NCI-H82 treated with DMSO at 0.1 percent for 48 hours (cell line): ENCODE results near the gene POU2AF3.
"Not testable (repeated sequence)": the region's sequence is repeated elsewhere in the genome, so short reads cannot be mapped to it uniquely, and the experiment has no call there.

ENCODE experiments used
- DNase-seq: peaks from one replicate; lab custom pipeline; 2025; ENCODE audit not compliant: unreplicated experiment; lab: John Stamatoyannopoulos, UW

POU2AF3 gene, protein sequence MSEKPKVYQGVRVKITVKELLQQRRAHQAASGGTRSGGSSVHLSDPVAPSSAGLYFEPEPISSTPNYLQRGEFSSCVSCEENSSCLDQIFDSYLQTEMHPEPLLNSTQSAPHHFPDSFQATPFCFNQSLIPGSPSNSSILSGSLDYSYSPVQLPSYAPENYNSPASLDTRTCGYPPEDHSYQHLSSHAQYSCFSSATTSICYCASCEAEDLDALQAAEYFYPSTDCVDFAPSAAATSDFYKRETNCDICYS

DNA sequence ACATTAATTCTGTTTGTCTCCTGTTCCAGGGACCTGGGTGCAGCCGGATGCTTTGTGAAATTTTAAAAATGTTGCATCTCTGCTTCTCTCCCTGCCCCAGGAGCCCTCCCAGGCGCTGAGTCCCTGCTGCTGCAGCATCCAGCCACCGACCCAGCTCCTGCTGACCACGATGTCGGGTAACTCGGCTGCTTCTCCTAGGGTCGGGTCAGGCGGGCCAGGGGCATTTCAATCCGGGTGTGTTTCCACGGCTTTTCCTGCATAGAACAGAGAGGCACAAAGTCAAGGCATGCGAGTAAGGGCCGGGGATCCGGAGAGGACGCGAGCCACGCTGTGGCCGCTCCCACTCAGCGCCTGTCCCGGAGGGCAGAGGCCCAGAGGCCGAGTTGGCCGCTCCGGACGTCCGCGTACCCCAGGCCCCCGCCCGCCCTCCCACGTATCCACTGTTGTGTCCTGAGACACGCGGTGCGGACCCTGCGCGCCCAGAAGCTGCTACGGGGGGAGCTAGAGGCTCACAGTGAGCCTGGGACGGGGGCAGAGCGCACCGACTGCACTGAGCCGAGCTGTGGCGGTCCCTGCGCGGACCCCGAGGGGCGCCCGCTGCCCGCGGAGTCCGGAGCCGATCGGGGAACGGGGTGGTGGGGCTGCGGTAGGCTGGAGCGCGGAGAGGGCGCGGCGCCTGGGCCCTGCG lies at the start of gene POU2AF3:
TSS of gene POU2AF3 (plus strand) at position 134 of the 688 bp plus-strand sequence. CDS start at position 170, 36 bp downstream.
- no peak for DNase-seq

DNA sequence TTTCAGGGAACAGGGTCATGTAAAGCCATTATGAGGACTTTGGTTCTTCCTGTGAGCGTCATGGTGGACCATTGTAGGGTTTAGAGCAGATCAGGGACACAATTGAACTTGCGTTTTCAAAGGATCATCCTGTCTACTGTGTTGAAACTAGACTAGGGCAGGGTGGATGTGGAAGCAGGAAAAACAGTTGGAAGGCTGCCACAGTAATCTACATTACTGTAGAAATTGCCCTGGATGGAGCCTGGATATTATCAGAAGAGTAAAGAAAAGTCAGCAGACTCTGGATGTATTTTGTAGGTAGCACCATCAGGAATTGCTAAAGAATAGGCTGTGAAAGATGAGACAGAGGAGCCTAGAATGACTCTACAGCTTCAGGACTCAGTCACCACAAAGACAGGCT lies 47.4 kb upstream of the POU2AF3 start:
- no peak for DNase-seq

DNA sequence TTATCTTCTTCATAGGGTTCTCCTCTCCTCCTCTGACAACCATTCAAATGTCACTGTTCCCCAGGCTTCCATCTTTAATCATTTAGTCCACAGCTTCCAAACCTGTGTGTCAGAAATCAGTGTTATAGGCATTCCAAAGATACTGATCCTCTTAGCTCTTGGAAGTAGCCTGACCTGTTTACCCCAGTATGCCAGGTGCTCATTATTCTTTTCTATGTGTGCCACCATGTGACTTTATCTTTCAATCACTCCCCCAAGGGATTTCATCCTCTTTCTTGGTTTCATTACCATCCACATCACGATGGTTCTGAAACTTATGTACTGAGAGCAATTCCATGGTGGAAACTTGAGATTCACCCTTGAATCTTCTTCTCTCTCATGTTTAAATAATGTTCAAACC lies 45.2 kb upstream of the POU2AF3 start:
- DNase-seq: no peak

DNA sequence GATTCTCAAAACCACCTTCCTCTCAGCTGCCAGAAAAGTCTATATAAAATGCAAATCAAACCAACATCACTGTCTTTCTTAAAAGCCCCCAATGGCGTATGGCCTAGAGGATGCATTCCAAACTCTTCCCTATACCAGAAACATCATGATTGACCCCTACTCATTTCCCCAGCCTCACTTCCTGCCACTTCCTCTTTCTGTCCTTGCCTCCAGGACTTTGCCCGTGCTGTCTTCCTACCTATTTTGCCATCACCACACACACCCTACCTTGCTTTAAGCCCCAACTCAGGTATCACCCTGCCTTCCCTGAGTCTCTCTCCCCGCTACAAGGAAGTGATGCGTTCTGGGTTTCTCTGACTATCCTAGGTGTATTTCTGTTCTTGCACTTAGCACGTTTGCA lies 44.7 kb upstream of the POU2AF3 start:
- no peak for DNase-seq

DNA sequence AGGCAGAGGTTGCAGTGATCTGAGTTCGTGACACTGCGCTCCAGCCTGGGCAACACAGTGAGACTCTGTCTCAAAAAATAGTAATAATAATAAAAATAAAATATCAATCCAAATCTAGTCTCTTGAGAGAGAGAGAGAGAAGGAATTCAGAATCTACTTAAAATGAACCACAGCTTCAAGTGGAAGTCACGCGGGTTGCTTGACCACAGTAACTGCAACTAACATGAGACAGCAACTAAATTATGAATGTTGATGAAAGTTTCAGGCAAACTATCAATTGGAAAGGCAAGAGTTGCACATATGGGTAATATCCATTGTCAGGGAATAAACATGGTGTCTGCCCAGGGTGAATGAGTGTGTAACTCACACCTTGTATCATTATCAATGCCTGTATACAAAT lies 40.3 kb upstream of the POU2AF3 start:
- no peak for DNase-seq

DNA sequence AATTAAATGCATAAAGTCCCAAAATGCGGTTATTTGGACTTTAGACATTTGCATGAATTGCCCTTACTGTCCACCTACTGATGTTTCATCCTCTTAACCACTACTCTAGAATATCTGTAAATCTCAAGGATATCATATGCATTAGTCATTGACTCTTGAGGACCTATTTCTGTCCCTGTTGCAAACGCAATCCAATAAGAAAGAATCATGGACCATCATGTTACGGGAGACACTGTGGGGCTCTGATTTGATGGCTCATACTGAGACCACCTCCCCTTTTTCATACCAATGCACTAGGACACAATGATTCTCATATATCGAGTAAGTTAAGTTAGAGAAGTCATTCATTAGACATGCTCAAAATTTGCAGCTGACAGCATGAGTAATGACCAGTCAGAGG lies 38.5 kb upstream of the POU2AF3 start:
- no peak for DNase-seq

DNA sequence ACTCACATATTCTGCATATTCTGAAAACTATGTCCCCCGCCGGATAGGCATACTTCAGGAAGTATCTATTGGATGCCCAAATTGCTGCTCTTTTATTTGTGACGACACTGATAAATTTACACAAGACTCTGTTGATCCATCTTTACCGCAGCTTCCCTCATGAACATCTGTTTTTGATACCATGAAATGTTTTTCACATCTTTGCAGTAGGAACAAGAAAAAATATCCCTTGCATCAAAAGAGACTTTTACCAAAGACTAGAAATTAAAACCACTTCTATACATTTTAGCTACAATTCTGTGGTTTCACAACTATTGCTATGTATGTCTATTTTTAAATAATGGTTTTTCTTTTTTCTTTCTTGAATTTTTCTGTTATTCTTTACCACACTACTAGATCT lies 37.5 kb upstream of the POU2AF3 start:
- DNase-seq: no peak

DNA sequence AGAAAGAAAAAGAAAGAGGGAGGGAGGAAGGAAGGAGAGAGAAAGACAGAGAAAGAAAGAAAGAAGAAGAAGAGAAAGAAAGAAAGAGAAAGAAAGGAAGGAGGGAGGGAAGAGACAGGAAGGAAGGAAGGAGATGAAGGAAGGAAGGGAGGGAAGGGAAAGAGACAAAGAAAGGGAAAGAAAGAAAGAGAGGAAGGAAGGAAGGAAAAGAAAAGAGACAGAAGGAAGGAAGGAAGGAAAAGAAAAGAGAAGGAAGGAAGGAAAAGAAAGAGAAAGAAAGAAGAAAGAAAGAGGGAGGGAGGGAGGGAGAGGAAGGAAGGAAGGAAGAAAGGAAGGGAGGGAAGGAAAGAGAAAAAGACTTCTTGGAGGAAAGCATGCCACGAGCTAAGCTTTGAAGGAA lies 33.7 kb upstream of the POU2AF3 start:
- no peak for DNase-seq

DNA sequence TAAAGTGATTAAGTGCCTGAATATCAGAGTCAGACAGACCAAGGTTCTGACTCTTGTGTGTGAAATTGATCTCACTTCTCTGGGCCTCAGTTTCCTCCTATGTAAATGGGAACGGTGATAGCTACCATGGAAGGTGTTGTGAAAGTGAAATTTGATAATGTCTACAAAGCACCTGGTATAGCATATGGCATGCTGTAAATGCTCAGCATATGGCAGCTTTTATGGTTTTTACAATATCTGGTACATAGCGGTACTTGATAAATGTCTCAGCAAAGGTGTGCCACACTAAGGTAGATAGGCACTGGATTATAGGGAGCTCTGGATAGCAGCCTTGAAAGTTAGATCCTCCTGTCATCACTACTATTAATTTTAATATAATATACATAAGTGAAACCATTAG lies 32.9 kb upstream of the POU2AF3 start:
- no peak for DNase-seq

DNA sequence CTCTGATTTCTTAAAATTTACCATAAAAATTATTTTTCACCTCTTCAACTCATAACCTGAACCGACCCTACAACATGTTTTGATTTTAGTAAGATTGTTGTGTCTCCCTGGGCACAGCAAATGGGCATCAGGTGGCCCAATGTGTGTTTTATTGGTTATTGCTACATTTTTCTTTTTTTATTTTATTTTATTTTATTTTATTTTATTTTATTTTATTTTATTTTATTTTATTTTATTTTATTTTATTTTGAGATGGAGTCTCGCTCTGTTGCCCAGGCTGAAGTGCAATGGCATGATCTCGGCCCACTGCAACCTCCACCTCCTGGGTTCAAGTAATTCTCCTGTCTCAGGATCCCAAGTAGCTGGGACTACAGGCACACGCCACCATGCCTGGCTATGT lies 30.0 kb upstream of the POU2AF3 start:
- not testable (repeated sequence) for DNase-seq

DNA sequence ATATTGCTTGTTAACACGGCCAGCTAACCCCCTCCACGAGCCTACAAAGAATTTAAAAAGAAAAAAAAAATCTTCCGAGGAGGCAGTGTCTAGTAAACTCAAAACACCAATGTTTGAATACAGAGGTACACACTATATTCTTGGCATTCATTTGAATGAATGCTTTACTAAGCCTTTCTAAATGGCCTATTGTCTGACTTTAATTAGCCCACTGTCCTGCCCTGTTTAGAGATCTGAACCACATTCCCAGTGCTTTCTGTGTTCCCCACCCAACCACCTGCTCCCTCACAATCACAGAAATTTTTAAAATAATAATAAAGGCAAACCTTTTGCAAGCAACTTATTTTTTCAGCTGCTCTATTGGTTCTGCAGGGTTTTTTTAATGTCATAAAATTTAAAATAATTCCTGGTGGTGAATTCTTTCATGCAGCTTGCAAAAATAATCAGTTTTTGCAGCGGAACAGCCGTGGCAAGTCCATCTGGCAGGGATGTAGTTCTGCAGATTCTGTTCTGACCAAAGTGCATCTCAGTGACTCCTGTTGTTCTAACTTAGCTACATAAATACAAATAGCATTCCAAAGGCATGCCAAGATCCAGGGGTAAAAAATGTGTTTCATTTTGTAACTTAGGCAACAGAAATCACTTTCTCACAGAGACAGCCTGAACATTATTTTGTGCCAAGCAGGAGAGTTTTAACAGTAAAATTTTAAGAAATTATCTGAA lies 29.0 kb upstream of the POU2AF3 start:
- no peak for DNase-seq

DNA sequence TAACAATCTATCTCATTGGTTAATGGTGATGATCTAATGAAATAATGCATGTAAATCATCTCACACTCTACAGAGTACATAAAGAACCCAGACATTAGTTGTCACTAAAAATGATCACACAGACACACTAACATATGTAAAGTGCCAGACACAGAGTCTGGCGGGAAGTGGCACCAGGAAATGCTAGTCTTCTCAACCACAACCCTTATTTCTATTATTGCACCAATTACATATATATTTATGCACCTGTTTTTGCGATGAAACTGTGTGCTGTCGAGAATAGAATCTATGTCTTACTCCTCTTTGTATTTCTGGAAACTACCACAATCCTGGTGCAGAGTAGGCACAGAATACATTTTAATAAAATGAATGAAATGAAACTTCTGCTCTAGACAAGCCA lies 25.9 kb upstream of the POU2AF3 start:
- no peak for DNase-seq

DNA sequence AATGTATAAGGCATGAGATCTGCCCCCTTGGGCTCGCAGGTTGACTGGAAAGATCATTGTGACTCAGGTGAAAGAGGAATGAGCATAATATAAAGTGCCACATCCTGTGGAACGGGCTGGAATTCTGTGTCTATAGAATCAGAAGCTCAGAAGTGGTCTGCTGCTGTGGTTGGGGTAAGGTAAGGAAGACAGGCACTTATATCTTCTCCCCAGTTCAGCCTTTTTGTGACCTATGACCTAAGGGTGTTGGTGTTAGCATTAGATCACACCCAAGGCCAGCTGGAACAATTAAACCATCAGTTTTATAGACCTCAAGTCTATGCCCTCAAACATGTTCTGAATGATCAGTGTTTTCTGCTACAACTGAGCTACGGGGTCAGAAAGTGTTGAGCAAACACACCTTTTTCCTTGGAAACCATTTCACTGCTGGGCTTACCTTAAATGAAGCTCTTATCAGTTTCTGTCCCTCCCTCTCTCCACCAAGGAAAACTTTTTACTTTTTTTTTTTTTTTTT lies 15.7 kb upstream of the POU2AF3 start:
- DNase-seq: no peak

DNA sequence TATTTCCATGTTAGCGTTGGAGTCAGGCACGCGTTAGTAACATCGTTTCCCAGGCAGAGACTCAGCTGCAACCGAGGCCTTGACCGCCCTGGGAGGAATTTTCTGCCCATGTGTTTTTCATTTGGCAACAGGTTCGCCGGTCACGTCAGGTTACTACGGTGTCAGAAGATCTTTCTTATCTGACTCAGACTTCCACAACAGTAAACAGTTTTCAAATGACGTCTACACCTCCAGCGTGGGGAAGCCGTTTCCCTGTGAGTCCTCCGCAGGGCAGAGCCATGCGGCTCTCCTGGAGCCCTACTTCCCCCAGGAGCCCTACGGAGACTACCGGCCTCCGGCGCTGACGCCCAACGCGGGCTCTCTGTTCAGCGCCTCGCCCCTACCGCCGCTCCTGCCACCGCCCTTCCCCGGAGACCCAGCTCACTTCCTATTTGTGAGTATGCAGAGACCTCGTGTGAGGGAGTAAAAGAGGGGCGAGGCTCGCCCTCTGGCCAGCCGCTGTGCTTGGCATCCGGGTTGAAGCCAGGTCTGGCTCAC lies 14.3 kb upstream of the POU2AF3 start:
- no peak for DNase-seq

DNA sequence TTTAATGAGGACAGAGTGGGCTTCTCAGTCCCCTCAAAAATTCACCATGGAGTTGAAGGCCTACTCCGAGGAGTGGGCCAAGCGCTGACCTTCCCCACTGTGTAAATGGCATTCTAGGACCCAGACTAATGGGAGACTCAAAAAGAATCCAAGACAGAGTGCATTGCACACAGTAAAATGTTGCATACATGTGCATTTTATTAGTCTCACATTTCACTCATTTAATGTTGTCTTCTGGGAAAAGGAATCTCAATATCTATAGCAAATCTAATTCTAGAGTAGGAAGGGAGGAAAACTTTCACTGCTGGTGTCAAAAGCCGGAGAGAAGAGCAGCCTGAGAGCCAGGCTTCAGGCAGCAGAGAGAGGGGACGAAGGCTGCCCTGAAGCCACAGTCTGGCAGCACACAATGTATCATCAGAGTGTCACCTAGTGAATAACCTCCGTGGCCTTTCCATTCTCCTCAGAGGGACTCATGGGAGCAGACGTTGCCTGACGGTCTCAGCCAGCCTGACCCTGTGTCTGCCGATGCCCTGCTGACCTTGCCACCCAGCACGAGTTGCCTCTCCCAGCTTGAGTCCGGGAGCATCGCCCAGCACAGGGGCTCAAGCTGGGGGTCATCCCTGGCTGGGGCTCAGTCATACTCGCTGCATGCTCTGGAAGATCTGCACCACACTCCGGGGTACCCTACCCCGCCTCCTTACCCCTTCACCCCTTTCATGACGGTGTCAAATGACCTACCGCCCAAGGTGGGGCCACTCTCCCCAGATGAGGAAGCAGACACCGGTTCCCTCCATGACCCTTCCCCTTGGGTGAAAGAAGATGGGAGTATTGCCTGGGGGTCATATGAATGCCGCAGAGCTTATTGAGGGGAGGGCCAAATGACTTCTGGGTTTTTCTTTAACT lies 12.9 kb upstream of the POU2AF3 start:
- no peak for DNase-seq

DNA sequence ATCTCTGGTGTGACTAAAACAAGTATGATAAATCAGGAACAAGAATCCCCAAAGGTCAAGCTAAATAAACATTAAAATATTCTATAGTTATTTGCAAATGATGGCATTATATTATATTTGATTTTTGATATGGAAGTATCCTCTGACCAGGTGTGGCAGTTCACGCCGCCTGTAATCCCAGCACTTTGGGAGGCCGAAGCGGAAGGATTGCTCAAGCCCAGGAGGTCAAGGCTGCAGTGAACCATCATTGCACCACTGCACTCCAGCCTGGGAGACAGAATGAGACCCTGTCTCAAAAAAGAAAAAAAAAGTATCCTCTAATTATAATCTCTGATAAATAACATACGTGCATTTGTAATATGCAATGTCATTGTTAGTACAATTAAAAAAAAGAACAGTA lies 6.6 kb upstream of the POU2AF3 start:
- DNase-seq: no peak

DNA sequence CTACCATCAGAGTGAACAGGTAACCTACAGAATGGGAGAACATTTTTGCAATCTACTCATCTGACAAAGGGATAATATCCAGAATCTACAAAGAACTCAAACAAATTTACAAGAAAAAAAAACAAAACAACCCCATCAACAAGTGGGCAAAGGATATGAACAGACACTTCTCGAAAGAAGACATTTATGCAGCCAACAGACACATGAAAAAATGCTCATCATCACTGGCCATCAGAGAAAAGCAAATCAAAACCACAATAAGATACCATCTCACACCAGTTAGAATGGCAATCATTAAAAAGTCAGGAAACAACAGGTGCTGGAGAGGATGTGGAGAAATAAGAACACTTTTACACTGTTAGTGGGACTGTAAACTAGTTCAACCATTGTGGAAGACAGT lies 5.9 kb upstream of the POU2AF3 start:
- DNase-seq: not testable (repeated sequence)

DNA sequence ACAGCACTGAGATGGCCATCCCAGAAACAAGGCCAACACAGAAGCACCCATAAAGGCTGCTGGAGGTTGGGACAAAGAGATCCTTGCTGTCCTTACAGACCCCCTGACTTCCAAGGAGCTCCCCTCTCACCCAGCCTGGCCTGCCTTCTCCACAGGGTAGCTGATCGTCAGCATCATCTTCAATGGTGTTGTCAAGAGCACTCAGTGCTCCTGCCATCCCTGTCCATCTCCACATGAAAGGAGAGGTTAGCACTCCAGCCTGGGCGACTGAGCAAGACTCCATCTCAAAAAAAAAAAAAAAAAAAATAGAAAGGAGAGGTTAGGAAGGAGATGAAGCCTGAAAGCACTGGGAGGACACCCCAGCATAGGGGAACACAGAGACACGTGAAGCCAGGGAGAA lies 2.1 kb upstream of the POU2AF3 start:
- no peak for DNase-seq

DNA sequence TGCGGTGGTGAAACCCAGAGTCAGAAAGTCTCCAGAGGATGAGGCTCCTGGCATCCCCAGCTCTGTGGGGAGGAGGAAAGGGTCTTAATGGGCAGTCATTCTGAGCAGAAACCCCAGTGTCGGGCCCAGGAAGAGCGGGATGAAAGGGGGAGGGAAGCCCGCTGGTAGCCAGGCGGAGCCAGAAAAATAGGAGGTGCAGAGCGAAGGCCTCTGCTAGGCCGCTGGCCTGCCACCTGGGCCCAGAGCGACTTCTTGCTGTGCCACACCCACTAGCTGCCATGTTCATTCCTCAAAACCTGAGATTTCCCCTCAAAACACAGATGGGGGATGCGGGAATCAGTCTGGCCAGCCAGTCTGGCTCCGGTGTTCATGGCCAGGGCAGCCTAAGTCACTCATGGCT lies 650 bp upstream of the POU2AF3 start:
- no peak for DNase-seq

DNA sequence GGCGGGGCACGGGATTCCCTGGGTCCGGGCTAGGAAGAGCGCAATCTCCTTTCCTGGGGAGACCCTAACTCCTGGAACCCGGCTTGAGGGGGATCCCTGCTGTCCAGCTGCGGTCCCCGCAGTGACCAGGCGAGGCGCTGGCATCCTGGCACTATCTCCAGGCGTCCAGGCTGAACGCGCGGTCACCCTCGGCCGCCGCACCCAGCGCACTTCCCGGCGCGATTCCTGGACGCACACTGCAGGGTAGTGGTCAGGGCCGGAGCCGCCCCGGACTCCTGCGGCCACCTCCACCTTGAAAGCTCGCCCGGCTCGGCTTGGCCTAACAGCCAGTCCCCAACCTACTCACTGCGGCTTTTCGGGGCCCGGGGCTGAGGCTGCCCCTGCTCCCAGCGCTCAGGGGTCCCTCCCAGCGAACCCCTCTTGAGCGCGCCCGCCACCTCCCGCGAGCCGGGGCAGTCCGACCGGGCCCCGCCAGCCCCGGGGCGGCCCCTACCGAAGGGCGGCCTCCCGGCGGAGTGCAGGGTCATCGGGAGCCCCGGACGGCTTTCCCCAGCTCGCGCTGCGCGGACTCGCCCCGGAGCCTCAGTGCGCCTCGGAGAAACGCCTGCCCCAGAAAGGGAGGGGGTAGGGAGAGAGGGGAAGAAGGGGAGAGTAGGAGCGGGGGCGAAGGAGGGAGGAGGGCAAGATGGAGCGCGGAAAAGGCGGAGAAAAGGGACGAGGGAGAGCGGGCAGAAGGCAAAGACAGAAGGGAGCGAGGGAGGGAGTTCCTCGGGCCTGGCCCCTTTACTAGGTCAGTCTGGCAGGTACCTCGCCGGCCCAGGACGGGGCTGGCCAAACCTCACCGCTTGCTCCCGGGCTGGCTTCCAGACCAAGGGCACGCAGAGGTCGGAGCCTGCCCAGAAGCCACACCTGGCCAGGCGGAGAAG lies 1.0 kb downstream of the POU2AF3 start:
- DNase-seq: no peak
